Sigmoid colon (tissue), 4 donors: ENCODE measurements around the gene PCID2.

Source experiments
- EP300 ChIP-seq, 4 donors: sonication (generic); formaldehyde crosslinking; IDR thresholded peaks; one replicate each; pipeline ENCODE4 v1.6.1; 2017; ENCODE audit warnings: antibody characterized with exemption in 4 of 4
- TF ChIP-seq, protein P1 (sequence below), 4 experiments: fragments of 450-650 bp in 3 of 4; fragments of 200-600 bp in 1 of 4; IDR thresholded peaks; one replicate each; pipeline ENCODE4 v1.5.1; 2016 to 2019; ENCODE audit warnings: antibody characterized with exemption in 4 of 4, mild to moderate bottlenecking in 3 of 4, moderate library complexity in 2 of 4

DNA sequence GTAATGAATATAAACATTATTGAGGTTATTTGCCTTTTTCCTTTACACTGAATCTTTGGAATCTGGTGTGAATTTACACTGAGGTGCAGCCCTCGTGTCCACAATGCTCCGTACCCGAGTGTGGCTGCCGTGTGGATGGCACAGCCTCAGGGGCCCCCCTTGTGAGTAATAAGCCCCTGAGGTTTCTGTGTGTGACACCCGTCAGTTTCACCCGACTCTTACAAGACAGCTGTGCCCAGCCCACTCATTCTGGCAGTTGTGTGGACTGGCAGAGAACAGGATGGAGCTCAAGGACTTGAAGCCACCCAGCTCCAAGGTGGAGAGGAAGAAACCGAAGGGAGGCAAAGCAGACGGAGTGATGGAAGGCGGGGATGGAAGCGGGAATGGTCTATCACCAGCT, 42.2 kb downstream of the PCID2 start:
- TF ChIP-seq, protein P1, sequence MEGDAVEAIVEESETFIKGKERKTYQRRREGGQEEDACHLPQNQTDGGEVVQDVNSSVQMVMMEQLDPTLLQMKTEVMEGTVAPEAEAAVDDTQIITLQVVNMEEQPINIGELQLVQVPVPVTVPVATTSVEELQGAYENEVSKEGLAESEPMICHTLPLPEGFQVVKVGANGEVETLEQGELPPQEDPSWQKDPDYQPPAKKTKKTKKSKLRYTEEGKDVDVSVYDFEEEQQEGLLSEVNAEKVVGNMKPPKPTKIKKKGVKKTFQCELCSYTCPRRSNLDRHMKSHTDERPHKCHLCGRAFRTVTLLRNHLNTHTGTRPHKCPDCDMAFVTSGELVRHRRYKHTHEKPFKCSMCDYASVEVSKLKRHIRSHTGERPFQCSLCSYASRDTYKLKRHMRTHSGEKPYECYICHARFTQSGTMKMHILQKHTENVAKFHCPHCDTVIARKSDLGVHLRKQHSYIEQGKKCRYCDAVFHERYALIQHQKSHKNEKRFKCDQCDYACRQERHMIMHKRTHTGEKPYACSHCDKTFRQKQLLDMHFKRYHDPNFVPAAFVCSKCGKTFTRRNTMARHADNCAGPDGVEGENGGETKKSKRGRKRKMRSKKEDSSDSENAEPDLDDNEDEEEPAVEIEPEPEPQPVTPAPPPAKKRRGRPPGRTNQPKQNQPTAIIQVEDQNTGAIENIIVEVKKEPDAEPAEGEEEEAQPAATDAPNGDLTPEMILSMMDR (IDR thresholded peaks at IDR 0.05): no peak
- no peak for TF ChIP-seq EP300 (IDR thresholded peaks at IDR 0.05)
